Adrenal gland (tissue), 12 donors: ENCODE data around the gene IFI27L1. TPM values are rescaled to one million over a fixed set of nuclear protein-coding genes. Genes with fewer than 3 reads are reported as not detected.

Experiments
- DNase-seq, 7 donors: peaks; one replicate each; pipeline ENCODE4 v3.0.0-alpha.2; 2019 to 2020
- H3K27ac ChIP-seq, 5 donors: fragments of 200-600 bp; sonication (generic) in 4 of 5; 1 replicate in 3 of 5; 2 replicates in 2 of 5; pipeline versions ENCODE4 v1.5.1 to v1.8.0; 2016 to 2020; ENCODE audit warnings: mild to moderate bottlenecking in 1 of 5
- H3K27me3 ChIP-seq: fragments of 200-600 bp; 2 replicates; pipeline ENCODE4 v1.8.0; 2021
- H3K36me3 ChIP-seq, 2 donors: fragments of 200-600 bp; replicated peaks in 1 of 2; 1 replicate in 1 of 2; 2 replicates in 1 of 2; pipeline versions ENCODE4 v1.5.1 to v1.8.0; 2018 to 2022
- H3K4me1 ChIP-seq, 2 donors: fragments of 200-600 bp; replicated peaks in 1 of 2; 1 replicate in 1 of 2; 2 replicates in 1 of 2; pipeline versions ENCODE4 v1.5.1 to v1.8.0; 2018 to 2021
- H3K4me3 ChIP-seq, 4 donors: fragments of 200-600 bp; sonication (generic) in 3 of 4; one replicate each; pipeline ENCODE4 v1.5.1; 2016 to 2018
- H3K9me3 ChIP-seq, 3 donors: fragments of 200-600 bp; sonication (generic) in 1 of 3; replicated peaks in 1 of 3; 1 replicate in 2 of 3; 2 replicates in 1 of 3; pipeline versions ENCODE4 v1.5.1 to v1.8.0; 2016 to 2021
- CTCF ChIP-seq, 6 experiments: fragments of 450-650 bp in 4 of 6; fragments of 200-600 bp in 2 of 6; sonication (generic) in 1 of 6; IDR thresholded peaks; 1 replicate in 5 of 6; 2 replicates in 1 of 6; pipeline versions ENCODE4 v1.5.1 to v1.8.0; 2016 to 2021; ENCODE audit warnings: antibody characterized with exemption in 6 of 6, mild to moderate bottlenecking in 2 of 6, moderate library complexity in 1 of 6
- POLR2A ChIP-seq, 2 donors: fragments of 450-650 bp; IDR thresholded peaks; one replicate each; pipeline ENCODE4 v1.6.1; 2017; ENCODE audit warnings: antibody characterized with exemption in 2 of 2, mild to moderate bottlenecking in 2 of 2, moderate library complexity in 1 of 2
- WGBS, 4 donors: extraction: QIAGEN DNeasy Blood & Tissue Kit in 2 of 4; methylation state at CpG; one replicate each; pipeline versions ENCODE4 v1.1.5 to v1.1.7; 2013 to 2017; 5-methylcytosine and 5-hydroxymethylcytosine counted together
- intact Hi-C, 2 donors: fragments of 100-400 bp; cut with DNase I; formaldehyde crosslinking; loops; one replicate each; pipeline versions ENCODE4 v1.14.1 to v1.15.0; 2022 to 2023
- polyA plus RNA-seq, 3 donors: library from polyadenylated mRNA; stranded (reverse); fragments of 200-250 nt in 2 of 3; fragments of 350-450 nt in 1 of 3; fragmentation: Illumina TruSeq in 1 of 3; extraction: RNeasy Lipid Tissue Mini Kit (QIAGEN cat#74804) in 1 of 3; gene quantifications; one replicate each; pipeline ENCODE4 v1.2.3, GENCODE V29; 2013 to 2014
- total RNA-seq, 9 donors: library from RNA; depleted of rRNA in 4 of 9; stranded (reverse); fragments of >200 nt in 4 of 9; fragments of 120-200 nt in 1 of 9; fragmentation: NEBNext Ultra II Directional in 1 of 9; extraction: Animal tissue kit (Norgen Biotek cat#: 25700) in 1 of 9; gene quantifications; one replicate each; pipeline versions ENCODE4 v1.1.0 to v1.2.4, GENCODE V29; 2013 to 2023
- donor health status: healthy with polysubstance abuse.
- donor health status: Bipolar disorder and iron deficiency.
- donor health status: DM: yes; HTN: yes; CAD: no.
- donor health status: DM: no; HTN: no; CAD: no.
- donor health status: DM: no; HTN: no; CAD: no.
- donor health status: DM: yes; HTN: yes; CAD: no.

The IFI27L1 gene
- total and polyA plus RNA-seq, 12 donors, result 39.7 to 233 (median 68.7) TPM

GRCh38 chr14:94142836-94143235 is 61.7 kb downstream of the IFI27L1 start:
- Histone ChIP-seq H3K36me3 (no peaks in the 10 kb centered on the region), H3K4me3 (no peak overlapping the region), H3K27me3 (no peaks in the 10 kb centered on the region), H3K4me1 (no peaks in the 10 kb centered on the region), H3K27ac (no peak overlapping the region), H3K9me3 (no peaks in the 10 kb centered on the region)
- intact Hi-C loops, result no loop called here
- TF ChIP-seq CTCF (IDR thresholded peaks at IDR 0.05), result no peak
- no peak for TF ChIP-seq POLR2A (IDR thresholded peaks at IDR 0.05)
- WGBS, 4 donors, result 70 to 93% (median 79%) methylated on average over 1 of the region's 1 CpG
- DNase-seq, result no peak

DNA sequence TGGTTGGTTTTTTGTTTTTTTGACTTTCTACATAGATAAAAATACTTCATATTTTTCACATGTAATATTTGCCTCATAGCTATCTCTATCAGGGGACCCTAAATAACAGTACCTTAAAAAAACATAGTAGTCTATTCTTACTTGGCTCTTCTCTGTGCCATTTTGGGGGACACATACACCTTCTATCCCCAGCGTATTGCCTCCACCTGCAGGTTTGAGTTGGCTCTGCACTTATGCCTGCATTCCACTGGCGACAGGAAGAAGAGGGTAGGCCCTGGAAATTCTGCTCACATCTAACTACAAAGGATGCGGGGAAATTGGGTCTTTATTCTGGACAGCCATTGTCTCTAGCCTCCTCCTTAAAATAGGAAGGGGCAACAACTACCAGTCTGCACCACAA is 62.1 kb downstream of the IFI27L1 start:
- Histone ChIP-seq H3K27me3 (no peaks in the 10 kb centered on the region), H3K9me3 (no peaks in the 10 kb centered on the region), H3K4me1 (no peaks in the 10 kb centered on the region), H3K4me3 (no peak overlapping the region), H3K27ac (no peak overlapping the region), H3K36me3 (no peaks in the 10 kb centered on the region)
- 74 to 88% (median 84%) methylated on average over 3 of the region's 3 CpGs for WGBS, 4 donors
- DNase-seq, result no peak
- TF ChIP-seq POLR2A (IDR thresholded peaks at IDR 0.05), result no peak
- TF ChIP-seq CTCF (IDR thresholded peaks at IDR 0.05), result peak in 2 of 6 experiments; percentile 9 to 18
- intact Hi-C loops, result no loop called here

DNA sequence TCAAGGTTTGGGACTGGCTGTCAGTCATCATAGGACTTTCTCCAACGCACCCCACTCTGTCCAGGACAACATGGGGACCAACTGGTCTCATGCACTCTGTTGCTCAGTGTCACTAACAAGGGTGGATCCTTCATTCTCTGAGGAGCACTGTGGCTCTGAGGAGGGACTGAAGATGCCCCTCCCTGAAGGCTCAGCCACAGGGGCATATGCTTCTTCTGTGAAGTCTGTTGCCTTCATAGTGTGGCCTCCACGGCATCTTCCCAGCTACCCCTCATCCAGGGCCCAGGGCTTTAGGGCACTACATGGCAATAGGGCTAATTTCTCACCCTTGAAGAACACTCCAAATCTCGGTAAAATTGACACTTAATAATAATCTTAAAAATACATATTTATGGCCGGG is 62.6 kb downstream of the IFI27L1 start:
- Histone ChIP-seq H3K4me1 (no peaks in the 10 kb centered on the region), H3K27ac (no peak overlapping the region), H3K27me3 (no peaks in the 10 kb centered on the region), H3K36me3 (no peaks in the 10 kb centered on the region), H3K4me3 (no peak overlapping the region), H3K9me3 (no peaks in the 10 kb centered on the region)
- intact Hi-C loops, result no loop called here
- WGBS, 4 donors, result 77 to 92% (median 83%) methylated on average over 4 of the region's 4 CpGs
- DNase-seq, result no peak
- TF ChIP-seq POLR2A (IDR thresholded peaks at IDR 0.05) (no peak), CTCF (IDR thresholded peaks at IDR 0.05) (no peak)

- WGBS, 4 donors, result 33 to 83% (median 70%) methylated on average over 1 of the region's 1 CpG
- DNase-seq, result no peak
- Histone ChIP-seq H3K4me1 (no peaks in the 10 kb centered on the region), H3K36me3 (no peaks in the 10 kb centered on the region), H3K27ac (no peak overlapping the region), H3K9me3 (no peaks in the 10 kb centered on the region), H3K27me3 (no peaks in the 10 kb centered on the region), H3K4me3 (no peak overlapping the region)
- intact Hi-C loops, result no loop called here
- TF ChIP-seq POLR2A (IDR thresholded peaks at IDR 0.05) (no peak), CTCF (IDR thresholded peaks at IDR 0.05) (no peak)
Observed at GRCh38 chr14:94144765-94145164, 63.7 kb downstream of the IFI27L1 start.
